ENCODE data around the gene NUP160. TPM values are rescaled to one million over a fixed set of nuclear protein-coding genes. Genes with fewer than 3 reads are reported as not detected.

NUP160 gene
- total and polyA plus RNA-seq, 2 of the 4 experiments (the other 2 are of a cell fraction): 12.5 to 35.0 TPM

GRCh38 chr11:47837929-47838328, 10.2 kb downstream of the NUP160 start:
- H2BK15ac ChIP-seq (ENCODE audit: low read depth, low read length): no peak overlapping the region
- H3K4me1 ChIP-seq (ENCODE audit: control insufficient read depth, insufficient read depth, low read length): no peaks in the 10 kb centered on the region
- H3K14ac ChIP-seq (replicated peaks; ENCODE audit: low read depth, low read length): no peak overlapping the region
- dilution Hi-C loops (cut with HindIII; ENCODE audit: low sequenced_read_pairs, unreplicated experiment): no loop called here
- H3K23ac ChIP-seq (ENCODE audit: low read depth, low read length): no peak overlapping the region
- in situ Hi-C loops (cut with MboI; ENCODE audit: low sequenced_read_pairs): no loop called here
- CTCF ChIA-PET: no interaction called here
- H3K9me1 ChIP-seq (ENCODE audit: insufficient read depth, low read length): no peaks in the 10 kb centered on the region
- H3K9me3 ChIP-seq (ENCODE audit: control insufficient read depth, insufficient read depth, low read length): no peaks in the 10 kb centered on the region
- ATAC-seq (ENCODE audit: low read depth) (no peak), DNase-seq (no peak)
- H2BK120ac ChIP-seq (ENCODE audit: low read depth, low read length): no peak overlapping the region
- peaks cover 61% of the 10 kb centered on the region for H3K36me3 ChIP-seq (ENCODE audit: control insufficient read depth, insufficient read depth, low read length)
- H3K27ac ChIP-seq (ENCODE audit: insufficient read depth, low read length): no peak overlapping the region
- H2AK5ac ChIP-seq (ENCODE audit: low read depth, low read length): no peak overlapping the region
- H2BK20ac ChIP-seq (ENCODE audit: low read depth, low read length): no peak overlapping the region
- no peak overlapping the region for H2BK5ac ChIP-seq (ENCODE audit: low read depth, low read length, poor library complexity, severe bottlenecking)
- H4K5ac ChIP-seq (ENCODE audit: low read depth, low read length): no peak overlapping the region
- H4K20me1 ChIP-seq (ENCODE audit: insufficient read depth, low read length): no peaks in the 10 kb centered on the region
- intact Hi-C loops (cut with micrococcal nuclease): no loop called here
- no peak overlapping the region for H3K56ac ChIP-seq (ENCODE audit: extremely low read depth, insufficient read depth, low read length)
- no peak overlapping the region for H2AK9ac ChIP-seq (replicated peaks; ENCODE audit: low read depth, low read length, poor library complexity)
- no peak overlapping the region for H3K4ac ChIP-seq (ENCODE audit: low read depth, low read length)
- H4K8ac ChIP-seq (ENCODE audit: low read depth in 2 of 2, low read length in 2 of 2): no peak overlapping the region
- POLR2A ChIA-PET (ENCODE audit: unreplicated experiment): interaction anchor here (0.6 kb wide), 1 partner anchor 30 kb away, joined by 3 read pairs; no protein-coding TSS in a partner anchor
- H3K4me3 ChIP-seq (ENCODE audit: insufficient read depth, low read depth, low read length): no peak overlapping the region
- peaks cover 18 to 31% of the 10 kb centered on the region in 2 experiments for H3K79me1 ChIP-seq (ENCODE audit: low read depth in 1 of 2, low read length in 2 of 2)
- no peak overlapping the region for H4K91ac ChIP-seq (ENCODE audit: insufficient read depth, low read depth, low read length)
- no peak overlapping the region for H3K4me2 ChIP-seq (ENCODE audit: low read depth, low read length)
- no peak overlapping the region for H3K9ac ChIP-seq (ENCODE audit: low read depth, low read length)
- no peak overlapping the region for H3K18ac ChIP-seq (ENCODE audit: low read depth, low read length)
- H3K27me3 ChIP-seq (ENCODE audit: control insufficient read depth, insufficient read depth, low read length): no peaks in the 10 kb centered on the region
- TF ChIP-seq ELK1 (IDR thresholded peaks at IDR 0.05; ENCODE audit: borderline replicate concordance, low read depth, low read length) (no peak), USF2 (IDR thresholded peaks at IDR 0.05; ENCODE audit: low read depth, low read length) (no peak), CHD1 (IDR thresholded peaks at IDR 0.05; ENCODE audit: low read depth, low read length) (no peak), RFX5 (IDR thresholded peaks at IDR 0.05; ENCODE audit: low read depth, low read length) (no peak), MXI1 (IDR thresholded peaks at IDR 0.05; ENCODE audit: borderline replicate concordance, low read depth, low read length) (no peak), SMC3 (IDR thresholded peaks at IDR 0.05; ENCODE audit: low read depth, low read length) (no peak), CTCF (conservative IDR thresholded peaks at IDR 0.05; ENCODE audit: low read depth, low read length) (no peak), RAD21 (IDR thresholded peaks at IDR 0.05; ENCODE audit: low read length) (no peak), MAFK (IDR thresholded peaks at IDR 0.05; ENCODE audit: low read depth, low read length) (no peak), RCOR1 (IDR thresholded peaks at IDR 0.05; ENCODE audit: insufficient replicate concordance, low read length) (no peak), MAZ (IDR thresholded peaks at IDR 0.05; ENCODE audit: borderline replicate concordance, low read depth, low read length) (no peak), POLR2A (IDR thresholded peaks at IDR 0.05; ENCODE audit: low read depth, low read length) (no peak), CEBPB (IDR thresholded peaks at IDR 0.05; ENCODE audit: low read depth, low read length) (no peak), FOS (IDR thresholded peaks at IDR 0.05; ENCODE audit: low read depth, low read length) (no peak)
- BruUV-seq (replicated peaks): no TSS peak
- no peak overlapping the region for H2AFZ ChIP-seq (replicated peaks; ENCODE audit: low read length, poor library complexity)
